Smooth muscle cell (in vitro differentiated cells): ENCODE data around the gene F7. TPM values are rescaled to one million over a fixed set of nuclear protein-coding genes. Genes with fewer than 3 reads are reported as not detected.

Experiments used
- DNase-seq: peaks from one replicate; lab custom pipeline; 2025; ENCODE audit not compliant: unreplicated experiment; lab: John Stamatoyannopoulos, UW
- H2AFZ ChIP-seq: fragments of 200-600 bp; sonication (generic); 2 replicates; pipeline ENCODE4 v1.6.0; 2016; ENCODE audit warnings: antibody characterized with exemption, low read depth, mild to moderate bottlenecking
- H3F3A ChIP-seq: fragments of 200-600 bp; sonication (generic); 2 replicates; pipeline ENCODE4 v1.6.0; 2017; ENCODE audit warnings: antibody characterized with exemption, low read depth
- H3K27ac ChIP-seq: fragments of 200-600 bp; sonication (generic); 2 replicates; pipeline ENCODE4 v1.5.1; 2016; ENCODE audit warnings: low read depth, mild to moderate bottlenecking
- H3K27me3 ChIP-seq: fragments of 200-600 bp; sonication (generic); 2 replicates; pipeline ENCODE4 v1.6.1; 2016; ENCODE audit warnings: low read depth, mild to moderate bottlenecking
- H3K36me3 ChIP-seq: fragments of 200-600 bp; sonication (generic); 2 replicates; pipeline ENCODE4 v1.5.1; 2016; ENCODE audit warnings: low read depth
- H3K4me1 ChIP-seq: fragments of 200-600 bp; sonication (generic); 2 replicates; pipeline ENCODE4 v1.5.1; 2016; ENCODE audit warnings: low read depth
- H3K4me2 ChIP-seq: fragments of 200-600 bp; sonication (generic); 2 replicates; pipeline ENCODE4 v1.6.0; 2016; ENCODE audit warnings: mild to moderate bottlenecking
- H3K4me3 ChIP-seq: fragments of 200-600 bp; sonication (generic); 2 replicates; pipeline ENCODE4 v1.5.1; 2016; ENCODE audit warnings: mild to moderate bottlenecking
- H3K79me2 ChIP-seq: fragments of 200-600 bp; sonication (generic); 2 replicates; pipeline ENCODE4 v1.6.0; 2016; ENCODE audit warnings: low read depth, mild to moderate bottlenecking
- H3K9ac ChIP-seq: fragments of 200-600 bp; sonication (generic); 2 replicates; pipeline ENCODE4 v1.6.0; 2016; ENCODE audit warnings: low read depth
- H3K9me3 ChIP-seq: fragments of 200-600 bp; sonication (generic); replicated peaks from 2 replicates; pipeline ENCODE4 v1.5.1; 2016; ENCODE audit warnings: low read depth
- H4K20me1 ChIP-seq: fragments of 200-600 bp; sonication (generic); 2 replicates; pipeline ENCODE4 v1.6.0; 2016; ENCODE audit warnings: low read depth
- CTCF ChIP-seq: fragments of 200-600 bp; sonication (generic); IDR thresholded peaks from 2 replicates; pipeline ENCODE4 v1.5.1; 2017; ENCODE audit warnings: borderline replicate concordance, mild to moderate bottlenecking, antibody characterized with exemption; ENCODE audit not compliant: insufficient read depth, poor library complexity, severe bottlenecking
- WGBS: methylation state at CpG from one replicate; pipeline ENCODE4 v1.1.7; 2016; ENCODE audit warnings: low lambda C conversion rate; 5-methylcytosine and 5-hydroxymethylcytosine counted together
- polyA plus RNA-seq: library from polyadenylated mRNA; unstranded; fragments of >200 nt; fragmentation: Nextera tagmentation; extraction: Ambion mirVana; gene quantifications from 2 replicates; pipeline ENCODE4 v1.2.1, GENCODE V29; 2016
- total RNA-seq: library from RNA; depleted of rRNA; stranded (reverse); fragments of >200 nt; gene quantifications from 2 replicates; pipeline ENCODE4 v1.2.3, GENCODE V29; 2014

F7 gene
- total and polyA plus RNA-seq, 2 experiments from 2014 or later: 0.63 to 1.7 TPM

GRCh38 chr13:113119166-113119821, 13.7 kb downstream of the F7 start:
- Histone ChIP-seq H3F3A (no peaks in the 10 kb centered on the region), H3K4me2 (no peak overlapping the region), H4K20me1 (no peaks in the 10 kb centered on the region), H3K36me3 (no peaks in the 10 kb centered on the region), H3K4me3 (no peak overlapping the region), H3K9me3 (no peaks in the 10 kb centered on the region), H3K79me2 (no peaks in the 10 kb centered on the region), H3K4me1 (peaks cover 10% of the 10 kb centered on the region), H3K9ac (no peak overlapping the region), H3K27ac (no peak overlapping the region), H3K27me3 (no peaks in the 10 kb centered on the region), H2AFZ (no peak overlapping the region)
- WGBS: 90% methylated on average over 16 of the region's 16 CpGs
- DNase-seq: no peak
- TF ChIP-seq CTCF: no peak

GRCh38 chr13:113119822-113120189, 14.2 kb downstream of the F7 start:
- H3K36me3 ChIP-seq: no peaks in the 10 kb centered on the region
- no peak overlapping the region for H3K9ac ChIP-seq
- peaks cover 10% of the 10 kb centered on the region for H3K4me1 ChIP-seq
- H2AFZ ChIP-seq: no peak overlapping the region
- H4K20me1 ChIP-seq: no peaks in the 10 kb centered on the region
- H3K79me2 ChIP-seq: no peaks in the 10 kb centered on the region
- no peak for DNase-seq
- no peak overlapping the region for H3K27ac ChIP-seq
- H3K4me3 ChIP-seq: no peak overlapping the region
- no peaks in the 10 kb centered on the region for H3F3A ChIP-seq
- no peaks in the 10 kb centered on the region for H3K9me3 ChIP-seq
- no peak for TF ChIP-seq CTCF
- no peaks in the 10 kb centered on the region for H3K27me3 ChIP-seq
- H3K4me2 ChIP-seq: no peak overlapping the region
- 91% methylated on average over 7 of the region's 7 CpGs for WGBS

GRCh38 chr13:113120300-113121182, 14.9 kb downstream of the F7 start:
- Histone ChIP-seq H3K27ac (no peak overlapping the region), H3K9ac (no peak overlapping the region), H4K20me1 (no peaks in the 10 kb centered on the region), H3K4me3 (no peak overlapping the region), H3K27me3 (no peaks in the 10 kb centered on the region), H3K4me1 (peaks cover 10% of the 10 kb centered on the region), H3F3A (no peaks in the 10 kb centered on the region), H2AFZ (no peak overlapping the region), H3K36me3 (no peaks in the 10 kb centered on the region), H3K4me2 (no peak overlapping the region), H3K79me2 (no peaks in the 10 kb centered on the region), H3K9me3 (no peaks in the 10 kb centered on the region)
- no peak for TF ChIP-seq CTCF
- 90% methylated on average over 19 of the region's 19 CpGs for WGBS
- no peak for DNase-seq
